Immature natural killer cell (primary cell): ENCODE results near the gene CDH22. TPM values are rescaled to one million over a fixed set of nuclear protein-coding genes. Genes with fewer than 3 reads are reported as not detected.

Experiments
- DNase-seq, 3 donors: peaks; one replicate each; pipeline ENCODE4 v3.0.0; 2022; ENCODE audit warnings: mixed read lengths in 1 of 3
- H3K27ac Mint-ChIP-seq, 6 donors: one replicate each; pipeline ENCODE4 v1.8.0; 2020; ENCODE audit warnings: mixed read lengths in 6 of 6, mild to moderate bottlenecking in 5 of 6, inconsistent platforms in 4 of 6, moderate library complexity in 3 of 6
- H3K27me3 Mint-ChIP-seq, 3 donors: one replicate each; pipeline ENCODE4 v1.8.0; 2020 to 2021; ENCODE audit warnings: low read depth in 3 of 3, mild to moderate bottlenecking in 3 of 3, mixed read lengths in 3 of 3, moderate library complexity in 3 of 3, inconsistent platforms in 1 of 3
- H3K36me3 Mint-ChIP-seq, 3 donors: one replicate each; pipeline ENCODE4 v1.8.0; 2020; ENCODE audit warnings: mixed read lengths in 3 of 3, inconsistent platforms in 2 of 3, mild to moderate bottlenecking in 2 of 3
- H3K4me1 Mint-ChIP-seq, 2 donors: one replicate each; pipeline ENCODE4 v1.8.0; 2020; ENCODE audit warnings: inconsistent platforms in 2 of 2, mild to moderate bottlenecking in 2 of 2, mixed read lengths in 2 of 2, moderate library complexity in 1 of 2
- H3K4me3 Mint-ChIP-seq, 5 donors: one replicate each; pipeline ENCODE4 v1.8.0; 2020; ENCODE audit warnings: mild to moderate bottlenecking in 5 of 5, mixed read lengths in 5 of 5, inconsistent platforms in 3 of 5, moderate library complexity in 3 of 5
- H3K9me3 Mint-ChIP-seq, 6 donors: one replicate each; pipeline ENCODE4 v1.8.0; 2020; ENCODE audit warnings: mild to moderate bottlenecking in 6 of 6, mixed read lengths in 6 of 6, inconsistent platforms in 4 of 6, moderate library complexity in 3 of 6
- polyA plus RNA-seq, 3 donors: library from polyadenylated mRNA; unstranded; fragments of 300-500 nt; fragmentation: Illumina TruSeq; gene quantifications; one replicate each; pipeline ENCODE4 v1.2.3, GENCODE V29; 2021

CDH22 gene
- polyA plus RNA-seq, 3 donors from 2014 or later: not detected

DNA sequence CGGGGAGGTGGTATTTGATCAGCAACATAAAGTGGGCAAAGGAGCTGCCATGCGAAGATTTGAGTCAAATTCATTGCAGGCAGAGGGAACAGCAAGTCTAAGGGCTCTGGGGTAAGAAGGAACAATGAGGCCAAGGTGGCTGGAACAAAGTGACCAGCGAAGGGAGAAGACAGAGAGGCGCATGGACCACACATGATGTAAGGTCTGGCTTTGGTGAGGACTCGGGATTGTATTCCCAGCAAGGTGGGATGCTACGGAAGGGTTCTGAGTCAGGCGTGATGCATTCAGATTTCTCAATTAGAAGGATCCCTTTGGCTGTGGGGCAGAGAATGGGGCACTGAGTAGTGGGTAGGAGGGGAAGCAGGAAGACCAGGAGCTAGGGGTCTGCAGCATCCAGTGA lies 30.7 kb upstream of the CDH22 start:
- Mint-ChIP-seq H3K9me3 (no peaks in the 10 kb centered on the region), H3K27ac (no peak overlapping the region), H3K4me1 (peaks cover 11% of the 10 kb centered on the region in 2 donors), H3K36me3 (no peaks in the 10 kb centered on the region), H3K4me3 (no peak overlapping the region), H3K27me3 (peaks cover 1 to 32% (median 3%) of the 10 kb centered on the region in 3 donors)
- no peak for DNase-seq

DNA sequence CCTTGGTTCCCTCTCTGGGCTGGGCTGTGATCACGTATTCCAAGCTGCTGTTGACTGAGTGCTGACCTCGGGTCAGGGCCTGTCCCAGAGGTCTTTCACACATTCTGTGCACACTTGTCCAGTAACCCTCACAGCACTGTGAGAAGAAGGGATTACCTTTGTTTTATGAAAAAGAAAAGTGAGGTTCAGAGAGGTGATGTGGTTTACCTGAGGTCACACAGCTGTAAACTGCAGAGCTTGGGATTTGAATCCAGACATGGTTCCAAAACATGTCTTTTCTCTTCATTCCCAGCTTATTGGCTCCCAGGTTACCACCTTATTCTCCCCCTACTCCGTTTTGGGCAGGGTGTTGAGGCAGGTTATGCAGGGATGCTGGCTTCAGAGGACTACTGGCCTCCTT lies 28.4 kb upstream of the CDH22 start:
- H3K4me1 Mint-ChIP-seq: no peaks in the 10 kb centered on the region
- H3K4me3 Mint-ChIP-seq: no peak overlapping the region
- no peak for DNase-seq
- no peaks in the 10 kb centered on the region for H3K36me3 Mint-ChIP-seq
- no peak overlapping the region for H3K27ac Mint-ChIP-seq
- no peaks in the 10 kb centered on the region for H3K9me3 Mint-ChIP-seq
- peaks cover 4 to 28% (median 6%) of the 10 kb centered on the region in 3 donors for H3K27me3 Mint-ChIP-seq

DNA sequence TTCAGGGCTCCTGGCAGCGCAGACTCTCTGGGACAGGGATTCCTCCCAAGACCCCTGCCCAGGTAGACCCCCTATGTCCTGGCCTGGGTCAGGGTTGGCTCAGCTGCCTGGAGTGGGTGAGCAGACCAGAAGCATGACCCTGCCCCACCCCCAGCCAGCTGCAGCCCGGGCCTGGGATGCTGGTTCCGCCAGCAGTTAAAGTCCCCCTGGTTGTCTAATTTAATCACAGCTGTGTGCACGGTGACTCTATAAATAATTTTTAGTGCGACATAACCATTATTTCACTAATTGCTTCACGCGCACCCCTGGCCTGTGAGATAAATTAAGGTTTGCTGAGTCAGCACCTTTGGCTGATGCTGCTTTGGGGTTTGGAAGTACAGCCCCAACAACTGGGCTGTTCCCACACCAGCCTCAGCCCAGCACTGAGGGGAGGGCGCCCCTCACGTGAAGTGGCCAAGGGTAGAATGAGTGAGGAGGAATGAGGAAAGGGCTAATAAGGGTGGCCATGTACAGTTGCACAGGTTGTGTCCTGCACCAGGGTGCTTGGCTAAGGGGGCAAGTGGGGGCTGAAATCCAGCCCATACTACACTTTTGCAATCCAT lies 26.1 kb upstream of the CDH22 start:
- H3K36me3 Mint-ChIP-seq: no peaks in the 10 kb centered on the region
- no peak overlapping the region for H3K4me3 Mint-ChIP-seq
- no peak for DNase-seq
- H3K4me1 Mint-ChIP-seq: no peaks in the 10 kb centered on the region
- peaks cover 4 to 17% (median 8%) of the 10 kb centered on the region in 3 donors for H3K27me3 Mint-ChIP-seq
- H3K9me3 Mint-ChIP-seq: no peaks in the 10 kb centered on the region
- H3K27ac Mint-ChIP-seq: no peak overlapping the region

DNA sequence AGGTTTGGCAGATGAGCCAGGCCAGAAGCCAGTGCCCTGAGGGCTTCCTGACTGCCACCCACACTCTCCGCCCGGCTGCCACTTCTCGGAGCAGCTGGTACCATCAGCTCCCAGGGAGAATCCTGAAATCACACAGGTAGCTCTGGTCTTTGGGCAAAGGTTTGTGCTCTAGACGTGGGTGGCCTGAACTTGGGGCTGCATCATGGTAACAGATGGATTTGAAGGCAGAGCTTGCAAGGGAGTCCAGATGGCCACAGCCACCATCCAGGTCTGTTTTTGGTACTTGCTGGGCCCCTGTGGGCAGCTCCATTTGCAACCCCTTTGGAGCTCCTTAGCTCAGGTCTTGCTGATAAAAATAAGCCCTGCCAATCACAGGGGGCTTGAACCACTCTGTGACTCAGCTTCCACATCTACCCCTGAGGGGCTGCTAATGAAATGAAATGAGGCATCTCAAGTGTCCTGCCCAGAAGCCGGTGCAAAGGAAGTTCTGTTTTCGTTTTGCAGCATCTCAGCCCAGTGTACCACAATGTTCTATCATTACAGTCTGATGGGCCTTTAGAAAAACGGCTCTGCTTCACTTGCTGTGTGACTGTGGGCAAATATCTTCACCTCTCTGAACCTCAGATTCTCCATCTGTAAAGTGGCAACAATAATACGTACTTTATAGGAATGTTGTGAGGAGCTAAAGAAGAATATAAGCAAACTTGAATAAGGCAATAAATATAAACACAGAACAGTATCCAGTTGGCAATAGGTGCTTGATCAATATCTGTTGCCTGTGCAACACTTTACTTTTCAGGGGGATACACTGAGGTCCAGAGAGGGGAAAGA lies 25.1 kb upstream of the CDH22 start:
- H3K4me1 Mint-ChIP-seq: no peaks in the 10 kb centered on the region
- H3K4me3 Mint-ChIP-seq: no peak overlapping the region
- no peak overlapping the region for H3K27ac Mint-ChIP-seq
- no peaks in the 10 kb centered on the region for H3K9me3 Mint-ChIP-seq
- no peaks in the 10 kb centered on the region for H3K36me3 Mint-ChIP-seq
- no peak for DNase-seq
- peaks cover 4 to 12% (median 7%) of the 10 kb centered on the region in 3 donors for H3K27me3 Mint-ChIP-seq

DNA sequence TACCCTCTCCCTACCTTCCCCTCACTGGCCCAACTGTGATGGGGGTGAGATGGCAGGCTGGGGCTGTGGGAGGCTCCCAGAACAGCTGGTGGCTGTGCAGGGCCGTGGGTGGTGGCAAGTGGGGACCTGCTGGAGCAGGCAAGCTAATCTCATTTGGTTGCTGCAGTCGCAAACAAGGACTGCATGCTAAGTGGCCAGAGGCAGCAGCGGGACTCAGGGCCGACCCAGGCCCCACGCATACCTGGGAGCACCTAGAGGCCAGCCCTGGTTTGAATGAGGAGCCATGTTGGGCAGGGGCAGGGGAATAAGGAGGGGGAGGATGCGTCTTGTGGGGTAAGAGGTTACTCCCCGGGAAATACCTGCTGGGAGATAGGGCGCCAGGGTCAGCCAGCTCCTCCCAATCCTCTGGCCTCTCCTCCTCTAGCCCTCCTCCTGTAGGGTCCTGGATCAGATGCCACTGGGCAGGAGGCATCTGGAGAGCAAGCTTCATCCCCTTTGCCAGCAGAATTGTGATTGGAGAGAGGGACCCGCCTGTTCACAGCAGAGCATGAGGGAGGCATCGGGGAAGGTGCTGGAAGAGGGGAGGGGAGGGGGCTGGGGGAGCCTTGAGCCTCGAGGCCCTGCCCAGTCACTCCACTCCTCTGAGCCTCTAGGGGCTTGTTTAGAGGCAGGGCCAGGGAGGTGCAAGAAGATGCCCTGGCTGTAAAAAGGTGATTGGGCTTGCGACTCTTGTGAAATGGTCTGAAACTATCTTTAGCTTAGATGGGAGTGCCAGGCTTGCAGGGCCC lies 24.3 kb upstream of the CDH22 start:
- Mint-ChIP-seq H3K27me3 (peaks cover 4 to 12% (median 7%) of the 10 kb centered on the region in 3 donors), H3K4me3 (no peak overlapping the region), H3K27ac (no peak overlapping the region), H3K9me3 (no peaks in the 10 kb centered on the region), H3K36me3 (no peaks in the 10 kb centered on the region), H3K4me1 (no peaks in the 10 kb centered on the region)
- no peak for DNase-seq

DNA sequence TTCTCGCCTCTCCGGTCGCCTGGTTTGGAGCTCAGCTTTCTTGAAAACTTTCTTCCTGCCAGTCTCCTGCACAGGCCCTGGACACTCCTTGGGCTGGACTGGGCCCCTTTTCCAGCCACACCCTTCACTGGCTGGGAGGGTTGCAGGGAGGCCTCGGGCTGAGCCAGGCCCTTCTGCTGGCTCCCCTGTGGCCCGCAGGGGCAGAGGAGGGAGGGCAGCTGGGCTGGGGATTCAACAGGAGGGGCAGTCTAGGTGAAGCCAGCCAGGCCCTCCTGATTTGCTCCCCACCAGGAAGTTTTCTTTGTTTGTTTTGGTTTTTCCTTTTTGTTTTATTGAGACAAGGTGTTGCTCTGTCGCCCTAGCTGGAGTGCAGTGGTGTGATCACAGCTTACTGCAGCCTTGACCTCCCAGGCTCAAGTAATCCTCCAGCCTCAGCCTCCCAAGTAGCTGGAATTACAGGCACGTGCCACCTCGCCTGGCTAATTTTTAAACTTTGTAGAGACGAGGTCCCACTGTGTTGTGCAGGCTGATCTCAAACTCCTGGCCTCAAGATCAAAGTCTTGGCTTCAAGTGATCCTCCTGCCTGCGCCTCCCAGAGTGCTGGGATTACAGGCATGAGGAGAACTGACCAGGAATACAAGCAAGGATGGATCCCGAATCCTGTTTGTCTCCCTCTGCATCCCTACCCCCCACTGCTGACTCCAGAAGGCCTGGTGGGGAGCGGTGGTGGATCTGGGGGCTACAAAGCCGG lies 23.5 kb upstream of the CDH22 start:
- DNase-seq: no peak
- H3K27me3 Mint-ChIP-seq: peaks cover 4 to 12% (median 7%) of the 10 kb centered on the region in 3 donors
- H3K36me3 Mint-ChIP-seq: no peaks in the 10 kb centered on the region
- H3K27ac Mint-ChIP-seq: no peak overlapping the region
- H3K9me3 Mint-ChIP-seq: no peaks in the 10 kb centered on the region
- H3K4me1 Mint-ChIP-seq: no peaks in the 10 kb centered on the region
- H3K4me3 Mint-ChIP-seq: no peak overlapping the region

DNA sequence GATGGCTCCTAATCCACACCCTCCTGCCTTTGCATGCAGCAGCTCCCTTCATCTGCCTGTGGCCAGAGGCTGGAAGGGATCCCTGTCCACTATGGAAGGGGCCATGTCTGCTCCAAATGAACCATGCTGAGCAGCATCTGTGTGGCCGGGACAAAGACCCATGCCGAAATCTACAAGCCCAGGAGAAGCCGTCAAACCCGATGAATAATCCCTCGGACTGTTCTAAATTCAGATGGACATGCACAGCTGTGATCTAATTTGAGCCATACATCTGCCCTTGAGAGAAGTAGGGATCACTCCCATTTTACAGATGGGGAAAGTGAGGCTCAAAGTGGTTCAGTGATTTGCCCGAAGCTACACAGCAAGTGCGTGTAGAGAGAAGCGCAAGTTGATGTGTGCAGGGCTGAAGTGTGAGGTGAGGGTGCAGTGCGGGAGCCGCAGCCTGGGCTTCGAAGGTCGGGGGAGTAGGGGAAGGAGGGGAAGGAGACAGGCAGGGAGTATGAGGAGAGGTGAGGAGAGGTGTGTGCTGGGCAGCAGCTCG lies 22.6 kb upstream of the CDH22 start:
- Mint-ChIP-seq H3K9me3 (no peaks in the 10 kb centered on the region), H3K27ac (no peak overlapping the region), H3K27me3 (peaks cover 4 to 12% (median 7%) of the 10 kb centered on the region in 3 donors), H3K4me1 (no peaks in the 10 kb centered on the region), H3K36me3 (no peaks in the 10 kb centered on the region), H3K4me3 (no peak overlapping the region)
- no peak for DNase-seq

DNA sequence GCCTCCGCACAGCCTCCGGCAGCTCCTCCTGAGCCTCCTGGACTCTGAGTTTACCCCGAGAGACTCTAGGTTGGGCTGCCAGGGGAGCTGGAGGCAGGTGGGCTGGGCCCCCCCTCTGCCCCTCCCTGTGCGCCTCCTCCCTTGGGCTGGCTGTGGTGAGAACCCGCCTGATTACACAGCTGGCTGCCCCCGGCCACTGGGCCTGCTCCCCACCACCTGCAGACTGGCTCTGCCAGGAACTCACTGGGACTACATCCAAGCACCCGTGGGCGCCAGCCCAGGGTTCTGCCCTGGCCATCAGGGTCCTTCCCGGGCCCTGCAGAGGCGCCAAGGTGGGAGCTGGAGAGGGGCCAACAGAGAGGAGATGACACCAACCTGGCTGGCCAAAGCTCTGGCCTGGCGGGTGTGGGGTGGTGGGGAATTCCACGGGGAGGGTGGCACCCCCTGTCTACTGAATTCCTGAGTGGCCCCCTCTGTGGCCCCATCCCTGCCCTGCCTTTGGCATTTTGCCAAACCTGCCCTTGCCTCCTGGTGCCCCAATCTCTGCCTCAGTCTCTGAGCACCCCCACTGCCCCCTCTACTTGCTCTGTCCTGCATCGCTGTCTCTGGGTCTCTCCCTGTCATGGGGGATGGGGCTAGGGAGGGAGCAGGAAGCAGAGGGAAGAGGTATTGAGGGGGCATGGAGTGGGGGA lies 21.9 kb upstream of the CDH22 start:
- no peaks in the 10 kb centered on the region for H3K9me3 Mint-ChIP-seq
- H3K4me3 Mint-ChIP-seq: no peak overlapping the region
- no peaks in the 10 kb centered on the region for H3K36me3 Mint-ChIP-seq
- H3K27me3 Mint-ChIP-seq: peaks cover 3 to 8% (median 7%) of the 10 kb centered on the region in 3 donors
- no peaks in the 10 kb centered on the region for H3K4me1 Mint-ChIP-seq
- no peak overlapping the region for H3K27ac Mint-ChIP-seq
- DNase-seq: no peak

DNA sequence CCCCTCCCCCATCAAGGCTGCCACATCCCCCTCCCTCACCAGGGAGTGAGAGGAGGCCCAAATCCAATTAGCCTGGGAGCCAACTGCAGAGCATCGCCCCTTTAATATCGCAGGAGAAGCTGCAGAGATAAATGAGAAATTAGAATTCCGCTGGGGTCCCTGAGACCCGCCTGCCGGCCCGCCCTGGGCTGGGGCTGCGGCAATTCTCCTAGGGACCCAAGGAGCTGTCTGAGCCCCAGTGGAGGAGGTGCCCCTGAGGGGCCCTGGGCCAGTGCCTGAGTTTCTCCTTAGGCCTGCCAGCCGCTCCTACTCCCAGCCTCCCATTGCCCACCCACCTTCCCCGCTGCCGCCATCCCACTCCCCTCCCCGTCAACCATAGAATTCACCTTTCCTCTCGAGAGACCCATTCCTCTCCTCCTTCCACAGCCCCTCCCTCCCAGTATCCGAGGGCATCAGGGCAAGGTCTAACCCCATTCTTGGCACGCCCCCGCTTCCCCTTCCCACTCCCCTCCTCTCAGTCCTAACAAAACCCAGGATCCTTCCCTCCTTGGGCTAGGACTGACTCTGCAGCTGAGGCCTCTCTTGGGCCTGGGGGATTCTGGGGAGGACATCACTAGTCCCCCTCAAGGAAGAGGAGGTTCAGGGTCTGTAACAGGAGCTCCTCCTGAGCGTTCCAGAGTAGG lies 20.0 kb upstream of the CDH22 start:
- H3K36me3 Mint-ChIP-seq: no peaks in the 10 kb centered on the region
- no peak for DNase-seq
- peaks cover 2 to 7% (median 3%) of the 10 kb centered on the region in 3 donors for H3K27me3 Mint-ChIP-seq
- H3K4me1 Mint-ChIP-seq: no peaks in the 10 kb centered on the region
- no peaks in the 10 kb centered on the region for H3K9me3 Mint-ChIP-seq
- H3K27ac Mint-ChIP-seq: no peak overlapping the region
- no peak overlapping the region for H3K4me3 Mint-ChIP-seq

DNA sequence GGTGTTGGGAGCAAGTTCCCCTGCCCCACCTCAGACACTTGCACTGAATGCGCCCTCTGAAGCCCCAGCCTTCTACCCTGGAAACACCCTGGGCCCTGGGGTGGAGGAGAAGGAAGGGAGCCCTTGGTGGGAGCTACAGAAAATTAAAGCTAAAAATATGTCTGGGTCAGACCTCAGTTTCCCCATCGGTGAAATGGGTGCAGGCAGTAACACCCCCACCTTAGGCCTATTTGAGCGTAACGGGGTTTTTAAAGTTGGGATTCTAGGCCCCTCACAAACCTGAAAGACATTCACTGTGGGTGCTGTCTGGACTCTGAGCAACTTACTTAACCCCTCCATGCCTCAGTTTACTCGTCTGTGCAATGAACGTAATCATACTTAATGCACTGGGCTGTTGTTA lies 19.3 kb upstream of the CDH22 start:
- DNase-seq: no peak
- Mint-ChIP-seq H3K27me3 (peaks cover 2 to 7% (median 3%) of the 10 kb centered on the region in 3 donors), H3K27ac (no peak overlapping the region), H3K4me1 (no peaks in the 10 kb centered on the region), H3K4me3 (no peak overlapping the region), H3K9me3 (no peaks in the 10 kb centered on the region), H3K36me3 (no peaks in the 10 kb centered on the region)

DNA sequence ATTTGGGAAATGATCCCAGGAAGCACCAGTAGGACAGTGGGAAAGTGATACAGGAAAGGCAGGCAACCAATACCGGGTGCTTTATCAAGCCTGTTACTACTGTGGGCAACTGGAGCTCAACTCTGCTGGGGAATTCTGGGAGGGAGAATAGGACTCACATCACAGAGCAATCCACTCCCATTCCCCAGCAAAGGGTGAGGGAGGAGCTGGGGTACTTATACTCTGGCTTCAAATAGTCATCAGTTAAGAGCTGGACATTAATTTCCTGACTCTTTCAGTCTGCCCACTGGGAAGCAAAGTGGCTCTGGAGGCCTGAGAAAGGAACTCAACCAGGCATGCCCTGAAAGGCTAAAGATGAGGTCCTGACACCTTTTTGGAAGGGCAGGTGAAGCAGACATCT lies 17.5 kb upstream of the CDH22 start:
- DNase-seq: no peak
- Mint-ChIP-seq H3K4me3 (no peak overlapping the region), H3K36me3 (no peaks in the 10 kb centered on the region), H3K9me3 (no peaks in the 10 kb centered on the region), H3K4me1 (no peaks in the 10 kb centered on the region), H3K27me3 (peaks cover 0 to 1% (median 0%) of the 10 kb centered on the region in 3 donors), H3K27ac (no peak overlapping the region)

DNA sequence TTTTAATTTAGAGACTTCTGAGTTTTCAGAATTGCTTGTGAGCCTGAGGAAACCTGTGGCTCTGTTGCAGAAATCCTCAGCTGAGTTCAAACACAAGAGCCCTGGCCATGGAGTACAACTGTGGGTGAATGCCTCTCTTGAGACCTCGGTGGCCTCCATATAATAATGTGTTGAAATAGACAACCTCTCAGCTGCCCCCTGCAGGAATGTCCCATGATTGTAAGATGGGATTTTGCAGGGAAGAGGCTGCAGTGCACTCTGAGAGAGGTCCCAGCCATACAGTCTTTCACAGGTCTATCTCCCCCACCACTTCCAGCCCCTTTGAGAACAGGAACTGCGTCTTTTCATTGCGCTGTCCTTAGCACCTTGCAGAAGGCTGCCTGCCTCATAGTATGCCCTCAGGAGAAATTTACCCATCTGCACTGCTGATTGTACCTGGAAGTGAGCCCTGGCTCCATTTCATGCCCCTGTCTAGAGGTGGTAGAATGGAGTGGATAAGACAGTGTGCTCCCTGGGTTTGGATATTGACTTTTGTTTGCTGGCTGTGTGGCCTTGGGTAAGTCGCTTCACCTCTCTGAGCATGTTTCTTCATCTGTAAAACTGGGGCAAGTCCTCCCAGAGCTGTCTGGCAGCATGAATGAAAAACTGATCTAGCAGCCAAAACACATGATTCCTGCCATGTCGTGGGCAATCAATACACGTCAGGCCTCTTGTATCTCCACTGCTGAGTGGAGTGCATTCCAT lies 16.8 kb upstream of the CDH22 start:
- Mint-ChIP-seq H3K4me3 (no peak overlapping the region), H3K4me1 (no peaks in the 10 kb centered on the region), H3K27me3 (peaks cover 0 to 1% (median 0%) of the 10 kb centered on the region in 3 donors), H3K9me3 (no peaks in the 10 kb centered on the region), H3K27ac (no peak overlapping the region), H3K36me3 (no peaks in the 10 kb centered on the region)
- no peak for DNase-seq
